GM21381 (cell line): ENCODE data around the gene TASP1.

Experiments used
- ATAC-seq: cut with Tn5 transposase; IDR thresholded peaks from one replicate; pipeline ENCODE4 v1.9.1; 2021; ENCODE audit warnings: mild to moderate bottlenecking, moderate library complexity; ENCODE audit not compliant: unreplicated experiment

TASP1 gene

DNA sequence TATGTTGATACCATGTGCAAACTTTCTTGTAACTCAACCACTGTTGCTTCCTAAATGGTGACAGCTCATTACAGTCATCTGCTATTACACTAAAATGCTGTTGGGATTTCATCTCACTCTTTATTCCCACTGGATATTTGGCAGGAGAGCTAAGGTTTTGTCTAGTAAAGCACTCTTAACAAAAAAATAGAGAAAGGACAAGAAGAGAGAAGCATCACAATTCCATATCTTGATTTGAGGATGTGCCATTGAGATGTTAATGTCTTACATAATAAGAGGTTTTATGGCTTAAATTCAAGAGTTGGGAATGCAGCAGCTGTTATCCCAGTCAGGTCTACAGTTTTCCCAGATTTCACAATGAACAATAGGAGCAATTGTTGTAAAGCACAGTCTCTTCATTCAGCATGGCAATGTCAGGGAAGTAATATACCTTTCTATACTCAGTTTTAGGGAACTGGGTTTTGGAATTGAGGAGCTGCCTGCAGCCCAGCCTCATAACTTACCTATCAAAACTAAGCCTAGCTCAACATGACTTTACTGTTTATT lies 282.7 kb downstream of the TASP1 start:
- ATAC-seq, result no peak

DNA sequence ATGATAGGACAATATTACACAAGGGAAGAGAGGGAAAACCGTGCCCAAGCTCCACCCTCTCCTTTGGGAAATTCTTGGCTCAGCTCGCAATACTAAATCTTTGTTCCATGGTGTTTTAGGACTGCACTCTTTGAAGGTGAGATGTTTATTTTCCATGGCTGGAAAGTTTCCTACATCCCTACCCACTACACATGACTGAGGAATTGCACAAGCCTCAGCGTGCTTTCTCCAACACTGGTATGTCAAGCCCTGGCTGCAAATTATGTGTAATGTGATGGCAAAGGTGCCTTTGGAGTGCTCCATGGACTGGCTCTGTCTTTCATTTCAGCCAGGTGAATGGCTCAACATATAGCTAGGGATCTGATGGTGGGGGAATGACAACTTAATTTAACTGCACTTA lies 283.3 kb downstream of the TASP1 start:
- no peak for ATAC-seq

DNA sequence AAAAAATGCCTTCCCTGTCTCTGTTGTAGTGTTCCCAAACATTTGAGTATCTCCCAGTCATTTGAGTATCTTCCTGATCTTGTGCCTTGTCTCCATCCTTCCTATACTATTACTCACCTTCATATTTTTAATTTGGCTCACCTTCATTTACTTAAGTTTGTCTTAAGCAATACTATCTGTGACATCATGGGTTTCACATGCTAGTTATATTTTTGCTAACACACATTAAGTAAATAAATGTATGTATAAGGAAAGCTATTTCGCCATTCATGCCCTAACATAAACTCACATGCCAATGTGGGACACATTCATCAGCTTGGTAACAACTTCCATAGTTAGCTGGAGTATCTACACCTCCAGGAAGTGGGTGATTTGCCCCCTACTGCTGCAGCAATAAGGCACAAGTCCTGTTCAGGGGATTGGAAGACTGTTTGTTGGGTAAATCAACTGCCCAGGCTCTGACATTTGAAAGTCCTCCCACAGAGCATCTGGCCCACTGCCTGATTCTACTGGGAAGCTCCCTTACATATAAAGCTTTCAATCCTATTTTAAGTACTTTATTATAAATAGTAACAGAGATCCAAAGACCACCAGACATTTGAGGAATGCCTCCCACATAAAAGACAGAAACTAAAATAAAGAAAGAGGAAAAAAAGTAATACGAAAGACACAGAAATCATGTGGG lies 285.3 kb downstream of the TASP1 start:
- ATAC-seq, result no peak

DNA sequence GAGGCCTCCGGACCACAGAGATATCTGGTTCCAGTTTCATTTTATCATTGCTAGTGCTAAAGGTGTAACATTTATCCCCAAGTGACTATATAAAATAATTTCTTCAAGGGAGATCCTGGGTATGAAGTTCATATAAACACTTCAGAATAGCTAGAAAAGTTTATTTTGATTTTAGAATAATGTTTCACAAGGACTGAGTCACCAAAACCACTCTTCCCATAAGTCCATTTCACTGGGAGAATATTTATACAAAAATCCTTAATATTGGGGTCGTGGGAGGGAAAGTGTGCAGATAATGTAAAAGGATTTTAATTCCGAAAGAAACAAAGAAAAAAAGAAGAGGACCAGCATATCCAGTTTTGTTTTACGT lies 289.5 kb downstream of the TASP1 start:
- no peak for ATAC-seq

DNA sequence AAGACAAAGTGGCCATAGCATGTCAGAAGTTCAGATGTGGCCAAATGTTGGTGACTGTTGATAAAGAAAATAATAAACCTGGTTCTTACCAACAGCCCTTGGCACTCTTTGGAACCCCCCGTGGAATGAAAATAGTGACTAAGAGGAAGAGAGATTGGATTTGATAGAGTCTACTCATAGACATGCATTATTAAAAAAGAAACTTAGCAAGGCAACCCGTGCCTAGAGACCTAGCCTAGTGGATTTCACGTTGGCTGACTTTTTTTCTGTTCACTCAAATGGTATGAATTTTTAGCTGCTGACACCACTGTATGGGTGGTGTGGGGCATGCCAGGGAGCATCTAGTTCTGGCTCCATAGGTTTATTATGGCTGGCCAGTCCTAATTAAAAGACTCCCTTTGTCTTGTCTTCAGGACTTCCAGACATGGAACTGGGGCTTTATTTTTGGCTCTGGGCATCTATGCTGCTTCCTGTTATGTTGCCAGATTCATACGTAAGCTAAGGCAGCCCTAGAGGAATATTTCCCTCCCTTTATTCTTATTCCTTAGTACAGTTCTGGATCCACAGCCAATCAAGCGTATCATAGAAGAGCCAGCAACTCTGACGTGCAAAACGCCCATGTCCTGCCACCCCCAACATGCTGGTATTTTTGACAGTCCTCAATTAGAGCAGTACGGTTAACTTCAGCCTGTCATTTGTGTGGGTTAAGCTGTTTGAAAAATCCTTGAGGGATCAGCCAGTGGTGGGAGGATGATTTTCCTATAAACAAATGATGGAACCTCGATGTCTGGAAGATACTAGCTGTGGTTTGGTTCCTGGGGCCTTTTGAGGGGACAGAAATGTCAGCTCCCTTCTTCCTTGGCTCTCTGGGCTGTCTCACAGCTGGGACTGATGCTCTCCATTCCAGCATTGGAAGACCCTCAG lies 290.2 kb downstream of the TASP1 start:
- ATAC-seq, result no peak

DNA sequence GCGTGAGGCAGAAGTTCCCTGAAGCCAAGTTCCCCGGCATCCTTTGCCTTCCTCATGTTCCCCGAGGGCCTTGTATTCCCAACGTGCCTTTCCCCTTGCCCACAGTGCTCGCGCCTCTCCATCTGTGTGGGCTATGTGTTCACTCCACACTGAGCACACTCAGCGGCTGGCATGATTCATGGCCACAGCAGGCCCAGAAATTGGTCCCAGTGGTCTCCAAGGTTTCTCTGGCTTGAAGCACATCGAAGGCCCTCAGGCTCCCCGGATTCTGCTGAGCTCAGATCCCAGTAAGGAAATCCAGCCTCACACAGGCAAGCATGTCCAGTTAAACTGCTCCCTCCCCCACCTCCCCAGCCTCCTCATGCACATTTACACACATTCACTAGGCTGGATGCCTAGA lies 294.1 kb downstream of the TASP1 start:
- ATAC-seq, result no peak

DNA sequence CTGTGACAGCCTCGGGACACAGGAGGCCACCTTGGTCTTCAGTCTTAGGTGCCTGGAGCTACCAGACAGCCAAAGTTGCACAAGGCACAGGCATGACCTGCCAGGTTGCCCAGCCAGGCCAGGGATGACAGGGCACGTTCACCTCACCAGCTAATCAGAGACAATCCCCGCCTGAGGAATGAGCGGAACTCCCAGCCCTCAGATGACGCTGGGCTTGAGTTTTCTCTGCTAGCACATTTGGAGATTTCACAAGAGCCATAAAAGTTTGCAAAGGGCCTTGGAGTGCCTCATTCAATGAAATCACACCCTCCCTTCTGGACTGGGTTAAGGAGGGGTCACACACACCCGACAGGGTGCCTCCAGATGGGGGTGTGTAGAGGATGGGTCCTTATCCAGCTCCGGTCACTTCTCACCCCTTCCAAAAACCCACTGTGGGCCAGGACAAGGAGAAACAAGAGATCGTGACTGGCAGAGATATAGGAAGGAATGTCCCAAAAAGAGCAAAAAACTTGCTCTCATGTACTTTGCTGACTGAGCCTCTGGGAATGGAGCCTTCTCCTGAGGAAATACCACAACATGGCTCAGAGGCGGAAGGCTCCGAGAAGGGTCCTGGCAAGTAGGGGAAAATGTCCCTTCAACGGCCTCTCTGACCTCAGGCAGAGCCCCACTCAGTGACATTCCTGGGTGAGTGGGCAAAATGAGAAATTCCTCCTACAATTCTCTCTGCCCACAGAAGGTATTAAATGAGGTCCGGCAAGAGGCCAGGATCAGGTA lies 296.1 kb downstream of the TASP1 start:
- no peak for ATAC-seq

DNA sequence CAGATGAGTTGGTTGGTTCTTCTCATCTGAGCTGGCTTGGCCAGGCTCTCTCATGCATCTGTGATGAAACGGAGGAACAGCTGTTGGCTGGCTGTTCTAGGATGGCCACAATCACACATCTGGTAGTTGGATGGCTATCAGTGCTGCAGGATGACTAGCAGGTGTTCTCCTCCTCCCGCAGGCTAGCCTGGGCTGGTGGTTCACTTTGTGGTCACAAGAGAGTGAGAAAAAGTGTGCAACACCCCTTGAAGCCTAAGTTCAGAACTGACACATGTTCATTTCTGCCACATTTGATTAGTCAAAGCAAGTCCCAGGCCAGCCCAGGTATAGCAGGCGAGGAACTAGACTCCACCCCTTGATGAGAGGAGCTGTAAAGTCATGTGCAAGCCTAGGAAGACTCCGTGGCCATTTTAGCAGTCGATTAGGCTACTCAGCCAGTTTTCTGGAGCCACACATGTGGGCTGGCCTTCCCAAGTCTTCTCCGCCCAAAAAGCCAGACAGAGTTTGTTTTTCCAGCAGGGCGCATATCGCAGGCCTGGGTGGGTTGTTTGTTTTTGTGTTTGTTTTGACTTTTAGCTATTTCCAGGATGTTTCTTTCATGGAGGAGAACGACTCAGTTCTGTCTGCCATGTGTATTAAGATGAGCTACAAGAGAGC lies 296.9 kb downstream of the TASP1 start:
- ATAC-seq, result no peak

DNA sequence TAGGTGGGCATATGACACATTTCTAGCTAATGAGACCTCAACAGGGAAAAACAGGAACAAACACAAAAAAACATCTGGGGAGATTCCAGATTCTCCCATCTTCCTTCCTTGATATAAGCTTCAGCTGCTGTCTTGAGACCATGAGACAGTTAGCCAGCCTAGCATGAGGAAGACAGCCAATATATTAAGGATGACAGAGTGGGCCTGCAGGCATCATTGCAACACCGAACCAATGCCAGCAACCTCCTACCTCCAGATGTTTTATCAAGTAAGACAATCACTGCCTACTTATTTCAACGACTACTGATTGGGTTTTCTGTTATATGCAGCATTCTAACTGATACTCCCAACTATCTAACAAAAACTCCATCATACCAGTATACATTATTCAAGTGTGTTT lies 298.6 kb downstream of the TASP1 start:
- ATAC-seq, result no peak
